H9 (cell line): ENCODE results near the gene CORIN. TPM values are rescaled to one million over a fixed set of nuclear protein-coding genes. Genes with fewer than 3 reads are reported as not detected.

Experiments used
- DNase-seq: peaks from one replicate; pipeline ENCODE4 v3.0.0-alpha.2; 2017
- H2AFZ ChIP-seq: one replicate; pipeline ENCODE4 v1.6.1; 2013; ENCODE audit warnings: mild to moderate bottlenecking, low read length, control low read depth, moderate library complexity
- H2AK5ac ChIP-seq: 2 replicates; pipeline ENCODE4 v1.6.1; 2013; ENCODE audit warnings: low read length, control low read depth, mixed read lengths; ENCODE audit not compliant: insufficient read length
- H2BK120ac ChIP-seq: one replicate; pipeline ENCODE4 v1.6.1; 2013; ENCODE audit warnings: low read depth, mild to moderate bottlenecking, low read length, control low read depth, inconsistent platforms; ENCODE audit not compliant: poor library complexity, severe bottlenecking
- H2BK12ac ChIP-seq: 2 replicates; pipeline ENCODE4 v1.6.1; 2013; ENCODE audit warnings: low read length, control low read depth, mixed read lengths, low read depth; ENCODE audit not compliant: insufficient read length
- H2BK15ac ChIP-seq: 2 replicates; pipeline ENCODE4 v1.6.1; 2013; ENCODE audit warnings: low read depth, low read length, control low read depth
- H2BK20ac ChIP-seq: one replicate; pipeline ENCODE4 v1.6.1; 2013; ENCODE audit warnings: low read depth, mild to moderate bottlenecking, low read length, control low read depth, inconsistent platforms; ENCODE audit not compliant: poor library complexity, severe bottlenecking
- H2BK5ac ChIP-seq: 2 replicates; pipeline ENCODE4 v1.6.1; 2013; ENCODE audit warnings: low read length, control low read depth, mixed read lengths; ENCODE audit not compliant: insufficient read length
- H3K14ac ChIP-seq: 2 replicates; pipeline ENCODE4 v1.6.1; 2013; ENCODE audit warnings: low read length, control low read depth; ENCODE audit not compliant: insufficient read depth
- H3K18ac ChIP-seq: 2 replicates; pipeline ENCODE4 v1.6.1; 2013; ENCODE audit warnings: low read depth, mild to moderate bottlenecking, mixed read lengths, low read length, control low read depth; ENCODE audit not compliant: insufficient read length
- H3K23ac ChIP-seq: 2 replicates; pipeline ENCODE4 v1.6.1; 2013; ENCODE audit warnings: low read length, control low read depth, mixed read lengths, low read depth; ENCODE audit not compliant: insufficient read length
- H3K23me2 ChIP-seq: 2 replicates; pipeline ENCODE4 v1.6.1; 2013; ENCODE audit warnings: low read depth, mild to moderate bottlenecking, mixed read lengths, low read length, control low read depth; ENCODE audit not compliant: insufficient read length, poor library complexity, severe bottlenecking
- H3K27ac ChIP-seq: 2 replicates; pipeline ENCODE4 v1.5.1; 2013; ENCODE audit warnings: low read length, control low read depth, mixed read lengths, low read depth; ENCODE audit not compliant: insufficient read length
- H3K27me3 ChIP-seq: 2 replicates; pipeline ENCODE4 v1.6.1; 2013; ENCODE audit warnings: low read length, control low read depth, inconsistent platforms; ENCODE audit not compliant: insufficient read depth
- H3K4ac ChIP-seq: 2 replicates; pipeline ENCODE4 v1.6.1; 2013; ENCODE audit warnings: low read depth, mild to moderate bottlenecking, control low read depth, inconsistent platforms, low read length, moderate library complexity
- H3K4me1 ChIP-seq: 2 replicates; pipeline ENCODE4 v1.6.1; 2013; ENCODE audit warnings: low read length, control low read depth, inconsistent platforms; ENCODE audit not compliant: insufficient read depth
- H3K4me2 ChIP-seq: 2 replicates; pipeline ENCODE4 v1.6.1; 2013; ENCODE audit warnings: low read length, control low read depth, mixed read lengths; ENCODE audit not compliant: insufficient read length, insufficient read depth
- H3K56ac ChIP-seq: 2 replicates; pipeline ENCODE4 v1.6.1; 2013; ENCODE audit warnings: low read depth, mild to moderate bottlenecking, mixed read lengths, low read length, control low read depth; ENCODE audit not compliant: insufficient read length
- H3K79me1 ChIP-seq: 2 replicates; pipeline ENCODE4 v1.6.1; 2013; ENCODE audit warnings: low read depth, mild to moderate bottlenecking, moderate library complexity, low read length, control low read depth, inconsistent platforms; ENCODE audit not compliant: insufficient read depth, poor library complexity, severe bottlenecking
- H3K79me2 ChIP-seq: 2 replicates; pipeline ENCODE4 v1.6.1; 2013; ENCODE audit warnings: low read length, control low read depth, inconsistent platforms; ENCODE audit not compliant: insufficient read depth
- H3K9ac ChIP-seq: 2 replicates; pipeline ENCODE4 v1.6.1; 2013; ENCODE audit warnings: low read length, control low read depth, mixed read lengths; ENCODE audit not compliant: insufficient read length; ENCODE audit errors: extremely low read depth
- H3K9me3 ChIP-seq: one replicate; pipeline ENCODE4 v1.6.1; 2013; ENCODE audit warnings: low read depth, low read length, inconsistent platforms; ENCODE audit not compliant: control insufficient read depth
- H3T11ph ChIP-seq: one replicate; pipeline ENCODE4 v1.6.1; 2013; ENCODE audit warnings: mild to moderate bottlenecking, low read length, control low read depth, inconsistent platforms
- H4K20me1 ChIP-seq: one replicate; pipeline ENCODE4 v1.6.1; 2013; ENCODE audit not compliant: control insufficient read depth, insufficient read length, insufficient read depth
- H4K5ac ChIP-seq: 2 replicates; pipeline ENCODE4 v1.6.1; 2013; ENCODE audit warnings: low read depth, mild to moderate bottlenecking, mixed read lengths, low read length, control low read depth; ENCODE audit not compliant: insufficient read length
- H4K8ac ChIP-seq: replicated peaks from 2 replicates; pipeline ENCODE4 v1.6.1; 2013; ENCODE audit warnings: low read length, control low read depth, mixed read lengths, low read depth; ENCODE audit not compliant: insufficient read length
- H4K91ac ChIP-seq: 2 replicates; pipeline ENCODE4 v1.6.1; 2013; ENCODE audit warnings: low read depth, mild to moderate bottlenecking, moderate library complexity, mixed read lengths, low read length, control low read depth; ENCODE audit not compliant: insufficient read length
- H3K27ac Mint-ChIP-seq, 3 experiments: 2 replicates in 2 of 3; 3 replicates in 1 of 3; pipeline ENCODE4 v1.8.0; 2020 to 2021; ENCODE audit warnings: mixed read lengths in 3 of 3, mild to moderate bottlenecking in 1 of 3, moderate library complexity in 1 of 3
- H3K27me3 Mint-ChIP-seq: 2 replicates; pipeline ENCODE4 v1.8.0; 2021; ENCODE audit warnings: low read depth, mild to moderate bottlenecking, moderate library complexity, mixed read lengths
- H3K36me3 Mint-ChIP-seq, 3 experiments: 2 replicates in 2 of 3; 3 replicates in 1 of 3; pipeline ENCODE4 v1.8.0; 2020 to 2021; ENCODE audit warnings: low read depth in 3 of 3, mixed read lengths in 3 of 3; ENCODE audit not compliant: insufficient read depth in 1 of 3
- H3K4me1 Mint-ChIP-seq, 2 experiments: 2 replicates each; pipeline ENCODE4 v1.8.0; 2020; ENCODE audit warnings: mixed read lengths in 2 of 2
- H3K4me3 Mint-ChIP-seq, 2 experiments: 2 replicates in 1 of 2; 3 replicates in 1 of 2; pipeline ENCODE4 v1.8.0; 2020 to 2021; ENCODE audit warnings: mild to moderate bottlenecking in 2 of 2, mixed read lengths in 2 of 2, moderate library complexity in 1 of 2
- H3K9me3 Mint-ChIP-seq, 2 experiments: 2 replicates in 1 of 2; 3 replicates in 1 of 2; pipeline ENCODE4 v1.8.0; 2020; ENCODE audit warnings: mild to moderate bottlenecking in 2 of 2, mixed read lengths in 2 of 2, moderate library complexity in 1 of 2
- WGBS: extraction: QIAGEN DNeasy Blood & Tissue Kit; methylation state at CpG from one replicate; pipeline ENCODE4 v1.1.7; 2013; ENCODE audit warnings: missing lambda C conversion rate, low lambda C conversion rate, mixed read lengths; ENCODE audit not compliant: insufficient read length; ENCODE audit errors: extremely low coverage; 5-methylcytosine and 5-hydroxymethylcytosine counted together
- total RNA-seq: library from RNA; stranded (reverse); gene quantifications from 2 replicates; pipeline ENCODE4 v1.2.1, GENCODE V29; 2021
- TF ChIP-seq, protein P1 (sequence below): fragments of 200-600 bp; sonication (generic); conservative IDR thresholded peaks from 3 replicates; pipeline ENCODE4 v1.8.0; 2021; ENCODE audit warnings: antibody characterized with exemption, mild to moderate bottlenecking

CORIN gene
- total RNA-seq, 1 experiment from 2014 or later = 0.39 TPM

GRCh38 chr4:47747846-47748494 is 89.9 kb downstream of the CORIN start:
- Histone ChIP-seq H3T11ph (no peak overlapping the region), H2BK12ac (no peak overlapping the region), H3K4me1 (peaks cover 4% of the 10 kb centered on the region; the same call in 1 of the 2 replicates), H4K91ac (no peak overlapping the region), H3K56ac (no peak overlapping the region), H3K23ac (no peak overlapping the region), H3K9ac (no peak overlapping the region), H2BK5ac (no peak overlapping the region), H3K4ac (no peak overlapping the region), H3K4me2 (no peak overlapping the region), H2BK120ac (no peak overlapping the region), H3K79me2 (no peaks in the 10 kb centered on the region), H3K14ac (no peak overlapping the region), H2BK20ac (no peak overlapping the region), H3K27me3 (no peaks in the 10 kb centered on the region), H2AK5ac (no peak overlapping the region), H4K20me1 (no peaks in the 10 kb centered on the region), H3K18ac (no peak overlapping the region), H3K79me1 (no peaks in the 10 kb centered on the region), H3K9me3 (no peaks in the 10 kb centered on the region), H2AFZ (no peak overlapping the region), H4K5ac (no peak overlapping the region), H4K8ac (no peak overlapping the region), H3K23me2 (no peaks in the 10 kb centered on the region), H3K27ac (no peak overlapping the region), H2BK15ac (no peak overlapping the region)
- Mint-ChIP-seq H3K9me3 (peaks cover 5 to 7% of the 10 kb centered on the region in 2 experiments), H3K27me3 (no peaks in the 10 kb centered on the region), H3K27ac (no peak overlapping the region), H3K4me1 (peaks cover 6 to 9% of the 10 kb centered on the region in 2 experiments), H3K4me3 (no peak overlapping the region), H3K36me3 (peaks cover 2 to 6% (median 4%) of the 10 kb centered on the region in 3 experiments; a peak in 5 of 7 replicates)
- WGBS = no CpG with 5 or more reads among the region's 1 CpG
- TF ChIP-seq, protein P1, sequence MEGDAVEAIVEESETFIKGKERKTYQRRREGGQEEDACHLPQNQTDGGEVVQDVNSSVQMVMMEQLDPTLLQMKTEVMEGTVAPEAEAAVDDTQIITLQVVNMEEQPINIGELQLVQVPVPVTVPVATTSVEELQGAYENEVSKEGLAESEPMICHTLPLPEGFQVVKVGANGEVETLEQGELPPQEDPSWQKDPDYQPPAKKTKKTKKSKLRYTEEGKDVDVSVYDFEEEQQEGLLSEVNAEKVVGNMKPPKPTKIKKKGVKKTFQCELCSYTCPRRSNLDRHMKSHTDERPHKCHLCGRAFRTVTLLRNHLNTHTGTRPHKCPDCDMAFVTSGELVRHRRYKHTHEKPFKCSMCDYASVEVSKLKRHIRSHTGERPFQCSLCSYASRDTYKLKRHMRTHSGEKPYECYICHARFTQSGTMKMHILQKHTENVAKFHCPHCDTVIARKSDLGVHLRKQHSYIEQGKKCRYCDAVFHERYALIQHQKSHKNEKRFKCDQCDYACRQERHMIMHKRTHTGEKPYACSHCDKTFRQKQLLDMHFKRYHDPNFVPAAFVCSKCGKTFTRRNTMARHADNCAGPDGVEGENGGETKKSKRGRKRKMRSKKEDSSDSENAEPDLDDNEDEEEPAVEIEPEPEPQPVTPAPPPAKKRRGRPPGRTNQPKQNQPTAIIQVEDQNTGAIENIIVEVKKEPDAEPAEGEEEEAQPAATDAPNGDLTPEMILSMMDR = no peak
- DNase-seq = no peak
